Ovary (tissue), 9 donors: ENCODE results near the gene AOAH. TPM values are rescaled to one million over a fixed set of nuclear protein-coding genes. Genes with fewer than 3 reads are reported as not detected.

ENCODE experiments used
- DNase-seq, 5 donors: peaks; one replicate each; pipeline ENCODE4 v3.0.0-alpha.2; 2019 to 2020
- H3K27ac ChIP-seq, 2 donors: fragments of 200-600 bp; one replicate each; pipeline versions ENCODE4 v1.5.1 to v1.8.0; 2019 to 2022
- H3K27me3 ChIP-seq: fragments of 200-600 bp; one replicate; pipeline ENCODE4 v1.8.0; 2022
- H3K36me3 ChIP-seq: fragments of 200-600 bp; sonication (generic); one replicate; pipeline ENCODE4 v1.5.1; 2019
- H3K4me1 ChIP-seq: one replicate; pipeline ENCODE4 v1.8.1; 2013; ENCODE audit warnings: mild to moderate bottlenecking, moderate library complexity; ENCODE audit not compliant: insufficient read depth
- H3K4me3 ChIP-seq: fragments of 200-600 bp; sonication (generic); one replicate; pipeline ENCODE4 v1.5.1; 2017
- H3K9me3 ChIP-seq, 2 donors: fragments of 200-600 bp in 1 of 2; sonication (generic) in 1 of 2; one replicate each; pipeline versions ENCODE4 v1.5.1 to v1.8.1; 2013 to 2019; ENCODE audit warnings: mild to moderate bottlenecking in 1 of 2, moderate library complexity in 1 of 2
- EP300 ChIP-seq: sonication (generic); formaldehyde crosslinking; IDR thresholded peaks from one replicate; pipeline ENCODE4 v1.6.1; 2017; ENCODE audit warnings: antibody characterized with exemption
- POLR2A ChIP-seq: fragments of 450-650 bp; IDR thresholded peaks from one replicate; pipeline ENCODE4 v1.6.1; 2017; ENCODE audit warnings: antibody characterized with exemption, mild to moderate bottlenecking, moderate library complexity
- WGBS, 3 donors: extraction: QIAGEN DNeasy Blood & Tissue Kit in 1 of 3; methylation state at CpG; one replicate each; pipeline versions ENCODE4 v1.1.5 to v1.1.7; 2013 to 2017; 5-methylcytosine and 5-hydroxymethylcytosine counted together
- intact Hi-C, 4 donors: fragments of 100-400 bp; cut with DNase I; formaldehyde crosslinking; loops; one replicate each; pipeline versions ENCODE4 v1.11.0 to v1.15.1; 2022 to 2023
- polyA plus RNA-seq, 2 donors: library from polyadenylated mRNA; stranded (reverse); fragments of 200-250 nt in 1 of 2; fragments of 350-450 nt in 1 of 2; fragmentation: Illumina TruSeq in 1 of 2; extraction: RNeasy Lipid Tissue Mini Kit (QIAGEN cat#74804) in 1 of 2; gene quantifications; one replicate each; pipeline ENCODE4 v1.2.3, GENCODE V29; 2013 to 2014
- total RNA-seq, 7 donors: library from RNA; depleted of rRNA in 2 of 7; stranded (reverse); fragments of >200 nt in 2 of 7; fragmentation: NEBNext Ultra II Directional in 3 of 7; extraction: Animal tissue kit (Norgen Biotek cat#: 25700) in 3 of 7; gene quantifications; one replicate each; pipeline versions ENCODE4 v1.1.0 to v1.2.4, GENCODE V29; 2016 to 2023
- TF ChIP-seq, protein P1 (sequence below), 3 donors: fragments of 450-650 bp in 2 of 3; fragments of 200-600 bp in 1 of 3; IDR thresholded peaks; one replicate each; pipeline versions ENCODE4 v1.5.1 to v1.8.0; 2016 to 2022; ENCODE audit warnings: antibody characterized with exemption in 3 of 3, mild to moderate bottlenecking in 1 of 3
- donor health status: DM: no; HTN: no; CAD: no; lungs with moderate emphysema.
- donor health status: DM: no; HTN: no; CAD: no.
- donor health status: Bipolar disorder and iron deficiency.
- donor health status: DM: yes; HTN: yes; CAD: no.
- donor health status: DM: no; HTN: no; CAD: no.
- donor health status: DM: yes; HTN: yes; CAD: no.

Gene AOAH
- total and polyA plus RNA-seq, 9 donors, result 0.83 to 14.0 (median 4.8) TPM

DNA sequence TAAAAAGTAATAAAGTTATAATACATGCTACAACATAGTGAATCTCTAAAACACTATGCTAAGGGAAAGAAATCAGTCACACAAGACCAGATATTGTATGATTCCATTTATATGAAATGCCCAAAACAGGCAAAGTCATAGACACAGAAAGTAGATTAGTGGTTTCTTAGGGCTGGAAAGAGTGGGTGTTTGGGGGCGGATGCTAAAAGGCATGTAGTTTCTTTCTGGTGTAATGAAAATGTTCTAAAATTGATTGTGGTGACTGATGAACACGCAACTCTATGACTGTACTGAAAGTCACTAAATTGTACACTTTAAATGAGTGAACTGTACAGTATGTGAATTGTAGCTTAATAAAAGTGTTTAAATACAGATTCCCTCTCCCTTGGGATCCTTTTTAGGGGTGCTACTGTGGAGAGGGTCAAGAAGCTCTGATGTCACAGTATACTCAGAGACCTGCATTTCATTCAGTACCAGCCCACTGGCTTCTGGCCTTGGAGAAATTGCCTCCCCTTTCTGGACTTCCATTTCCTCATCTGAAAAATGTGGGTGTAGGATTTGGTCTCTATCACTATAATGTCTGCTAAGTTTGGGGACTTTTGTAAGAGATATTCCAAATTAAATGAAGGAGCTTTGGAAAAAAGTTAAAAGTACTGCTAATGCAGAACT lies 46.4 kb downstream of the AOAH start:
- H3K4me3 ChIP-seq, result no peak overlapping the region
- H3K9me3 ChIP-seq, result no peaks in the 10 kb centered on the region
- H3K36me3 ChIP-seq, result no peaks in the 10 kb centered on the region
- 89 to 95% (median 91%) methylated on average over 2 of the region's 2 CpGs for WGBS, 3 donors
- intact Hi-C loops, result no loop called here
- no peak overlapping the region for H3K27ac ChIP-seq
- TF ChIP-seq, protein P1, sequence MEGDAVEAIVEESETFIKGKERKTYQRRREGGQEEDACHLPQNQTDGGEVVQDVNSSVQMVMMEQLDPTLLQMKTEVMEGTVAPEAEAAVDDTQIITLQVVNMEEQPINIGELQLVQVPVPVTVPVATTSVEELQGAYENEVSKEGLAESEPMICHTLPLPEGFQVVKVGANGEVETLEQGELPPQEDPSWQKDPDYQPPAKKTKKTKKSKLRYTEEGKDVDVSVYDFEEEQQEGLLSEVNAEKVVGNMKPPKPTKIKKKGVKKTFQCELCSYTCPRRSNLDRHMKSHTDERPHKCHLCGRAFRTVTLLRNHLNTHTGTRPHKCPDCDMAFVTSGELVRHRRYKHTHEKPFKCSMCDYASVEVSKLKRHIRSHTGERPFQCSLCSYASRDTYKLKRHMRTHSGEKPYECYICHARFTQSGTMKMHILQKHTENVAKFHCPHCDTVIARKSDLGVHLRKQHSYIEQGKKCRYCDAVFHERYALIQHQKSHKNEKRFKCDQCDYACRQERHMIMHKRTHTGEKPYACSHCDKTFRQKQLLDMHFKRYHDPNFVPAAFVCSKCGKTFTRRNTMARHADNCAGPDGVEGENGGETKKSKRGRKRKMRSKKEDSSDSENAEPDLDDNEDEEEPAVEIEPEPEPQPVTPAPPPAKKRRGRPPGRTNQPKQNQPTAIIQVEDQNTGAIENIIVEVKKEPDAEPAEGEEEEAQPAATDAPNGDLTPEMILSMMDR (IDR thresholded peaks at IDR 0.05), result no peak
- TF ChIP-seq POLR2A, result no peak
- TF ChIP-seq EP300, result no peak
- no peak for DNase-seq
- no peaks in the 10 kb centered on the region for H3K27me3 ChIP-seq
- H3K4me1 ChIP-seq, result no peaks in the 10 kb centered on the region

DNA sequence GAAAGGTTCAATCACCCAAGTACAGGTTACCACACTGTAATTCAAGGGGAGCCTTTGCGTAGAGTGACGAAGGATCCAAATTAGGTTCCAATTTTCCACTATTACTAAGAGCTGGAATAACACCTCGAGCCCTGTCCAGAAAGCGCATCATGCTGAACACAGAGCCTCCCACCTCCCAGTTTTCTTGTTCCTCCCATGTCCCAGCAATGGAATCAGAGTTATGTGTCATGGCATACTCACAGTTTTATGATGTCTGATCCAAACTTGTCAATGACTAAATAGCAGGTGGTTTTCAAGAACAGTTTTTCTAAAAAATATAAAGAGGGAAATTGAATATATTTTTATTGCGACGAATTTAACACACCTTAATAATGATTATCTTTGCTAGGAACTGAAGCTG lies 50.6 kb downstream of the AOAH start:
- no peaks in the 10 kb centered on the region for H3K36me3 ChIP-seq
- DNase-seq, result no peak
- H3K4me3 ChIP-seq, result no peak overlapping the region
- WGBS, 3 donors, result 92 to 96% (median 92%) methylated on average over 6 of the region's 6 CpGs
- intact Hi-C loops, result no loop called here
- H3K4me1 ChIP-seq, result no peaks in the 10 kb centered on the region
- TF ChIP-seq, protein P1 (IDR thresholded peaks at IDR 0.05), result no peak
- H3K27me3 ChIP-seq, result no peaks in the 10 kb centered on the region
- no peak overlapping the region for H3K27ac ChIP-seq
- H3K9me3 ChIP-seq, result no peaks in the 10 kb centered on the region

DNA sequence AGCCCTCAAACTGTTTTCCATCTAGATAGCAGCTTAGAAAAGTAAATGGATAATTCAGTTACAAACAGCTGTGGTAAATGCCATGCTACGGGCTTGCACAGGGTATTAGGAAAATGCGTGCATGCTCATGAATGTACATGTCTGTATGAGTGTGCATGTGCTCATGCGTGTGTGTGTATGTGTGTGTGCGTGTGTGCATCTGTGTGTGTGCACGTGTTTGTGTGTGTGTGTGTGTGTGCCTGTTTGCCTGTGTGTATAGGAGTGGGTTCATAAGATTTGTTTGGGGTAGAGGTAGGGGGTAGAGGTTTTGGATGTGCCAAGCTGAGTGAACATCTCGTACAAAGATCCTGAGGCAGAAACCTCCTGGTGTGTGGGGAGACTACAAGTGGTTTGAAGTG lies 52.9 kb downstream of the AOAH start:
- Histone ChIP-seq H3K27me3 (no peaks in the 10 kb centered on the region), H3K4me3 (no peak overlapping the region), H3K36me3 (no peaks in the 10 kb centered on the region), H3K4me1 (no peaks in the 10 kb centered on the region), H3K9me3 (no peaks in the 10 kb centered on the region), H3K27ac (no peak overlapping the region)
- no peak for DNase-seq
- no peak for TF ChIP-seq POLR2A
- TF ChIP-seq, protein P1 (IDR thresholded peaks at IDR 0.05), result no peak
- no peak for TF ChIP-seq EP300
- 83 to 91% (median 84%) methylated on average over 6 of the region's 6 CpGs for WGBS, 3 donors
- intact Hi-C loops, result no loop called here

DNA sequence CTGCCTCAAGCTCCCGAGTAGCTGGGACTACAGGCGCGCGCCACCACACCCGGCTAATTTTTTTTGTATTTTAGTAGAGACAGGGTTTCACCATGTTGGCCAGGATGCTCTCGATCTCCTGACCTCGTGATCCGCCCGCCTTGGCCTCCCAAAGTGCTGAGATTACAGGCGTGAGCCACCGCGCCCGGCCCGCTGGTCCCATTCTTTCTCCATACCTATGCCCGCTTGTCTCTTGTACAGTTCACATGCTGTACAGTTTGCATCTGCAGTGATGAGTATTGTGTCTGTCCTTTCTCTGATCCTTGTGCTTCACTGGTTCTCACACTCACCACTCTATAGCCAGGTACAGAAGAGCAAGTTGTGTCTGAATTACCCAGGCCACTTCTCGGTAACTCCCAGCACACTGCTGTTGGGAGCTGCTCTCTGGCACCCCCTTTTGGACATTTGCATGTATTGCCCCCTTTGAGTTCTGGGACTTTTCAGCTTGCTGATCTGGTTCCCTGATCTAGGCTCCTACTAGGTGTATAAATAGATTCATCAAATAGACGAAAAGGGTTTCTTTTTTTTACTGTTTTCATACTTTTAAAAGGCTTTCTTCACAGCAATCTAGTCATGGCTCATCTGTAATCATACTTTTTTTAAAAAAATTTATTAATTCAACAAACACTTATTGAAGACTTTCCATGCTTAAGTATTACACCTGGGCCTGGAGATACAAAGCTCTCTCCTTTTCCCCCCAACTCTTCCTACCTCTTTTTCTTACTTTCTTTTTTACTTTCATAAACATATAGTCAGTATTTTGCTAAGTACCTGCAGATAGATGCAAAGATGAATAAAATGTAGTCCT lies 53.5 kb downstream of the AOAH start:
- TF ChIP-seq, protein P1 (IDR thresholded peaks at IDR 0.05), result peak in 2 of 3 donors; percentile 37 to 45
- TF ChIP-seq POLR2A, result no peak
- no peaks in the 10 kb centered on the region for H3K9me3 ChIP-seq
- H3K27me3 ChIP-seq, result no peaks in the 10 kb centered on the region
- WGBS, 3 donors, result 83 to 86% (median 84%) methylated on average over 17 of the region's 17 CpGs
- DNase-seq, result peak; percentile 14 to 60 (median 39)
- H3K36me3 ChIP-seq, result no peaks in the 10 kb centered on the region
- H3K4me1 ChIP-seq, result no peaks in the 10 kb centered on the region
- intact Hi-C loops, result no loop called here
- no peak overlapping the region for H3K27ac ChIP-seq
- no peak overlapping the region for H3K4me3 ChIP-seq
